Peyer's patch (tissue), 4 donors: ENCODE data around the gene HUS1B.

Source experiments
- CTCF ChIP-seq, 6 experiments: fragments of 450-650 bp in 4 of 6; fragments of 200-600 bp in 2 of 6; sonication (generic) in 1 of 6; IDR thresholded peaks; one replicate each; pipeline ENCODE4 v1.5.1; 2017 to 2019; ENCODE audit warnings: antibody characterized with exemption in 6 of 6, mild to moderate bottlenecking in 3 of 6, moderate library complexity in 1 of 6
- POLR2A ChIP-seq, 2 donors: fragments of 450-650 bp; IDR thresholded peaks; one replicate each; pipeline ENCODE4 v1.5.1; 2017; ENCODE audit warnings: antibody characterized with exemption in 2 of 2, mild to moderate bottlenecking in 2 of 2, moderate library complexity in 2 of 2

GRCh38 chr6:683742-684440 is 27.0 kb upstream of the HUS1B start:
- TF ChIP-seq CTCF (IDR thresholded peaks at IDR 0.05) (no peak), POLR2A (IDR thresholded peaks at IDR 0.05) (no peak)
